GM21737 (cell line): ENCODE data around the gene RPS5.
"Not testable (repeated sequence)": the region's sequence is repeated elsewhere in the genome, so short reads cannot be mapped to it uniquely, and the experiment has no call there.

Experiments
- ATAC-seq: cut with Tn5 transposase; IDR thresholded peaks from one replicate; pipeline ENCODE4 v1.9.1; 2021; ENCODE audit warnings: mild to moderate bottlenecking, moderate library complexity; ENCODE audit not compliant: unreplicated experiment

The RPS5 gene

DNA sequence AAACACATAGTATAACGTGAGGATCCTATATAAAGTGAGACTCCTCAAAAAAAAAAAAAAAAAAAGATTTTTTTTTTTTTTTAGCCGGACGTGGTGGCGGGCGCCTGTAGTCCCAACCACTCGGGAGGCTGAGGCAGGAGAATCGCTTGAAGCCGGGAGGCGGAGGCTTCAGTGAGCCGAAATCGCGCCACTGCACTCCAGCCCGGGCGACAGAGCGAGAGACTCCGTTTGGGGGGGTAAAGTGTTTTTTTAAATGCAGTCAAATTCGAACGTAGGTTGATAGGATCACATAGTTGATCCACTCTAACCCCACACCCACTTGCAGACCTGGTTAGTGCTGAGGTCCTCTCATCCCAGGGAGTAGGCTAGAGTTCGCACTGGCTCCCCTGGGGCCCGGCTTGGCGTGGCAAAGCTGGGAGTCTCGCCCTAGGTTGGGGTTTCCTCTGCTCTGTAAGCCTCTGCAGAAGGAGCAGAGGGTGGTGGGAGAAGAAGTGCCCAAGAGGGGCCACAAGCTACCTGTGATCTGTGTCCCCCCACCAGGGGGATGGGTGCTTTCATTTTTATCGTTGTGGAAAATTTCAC lies 14.9 kb downstream of the RPS5 start:
- no peak for ATAC-seq

DNA sequence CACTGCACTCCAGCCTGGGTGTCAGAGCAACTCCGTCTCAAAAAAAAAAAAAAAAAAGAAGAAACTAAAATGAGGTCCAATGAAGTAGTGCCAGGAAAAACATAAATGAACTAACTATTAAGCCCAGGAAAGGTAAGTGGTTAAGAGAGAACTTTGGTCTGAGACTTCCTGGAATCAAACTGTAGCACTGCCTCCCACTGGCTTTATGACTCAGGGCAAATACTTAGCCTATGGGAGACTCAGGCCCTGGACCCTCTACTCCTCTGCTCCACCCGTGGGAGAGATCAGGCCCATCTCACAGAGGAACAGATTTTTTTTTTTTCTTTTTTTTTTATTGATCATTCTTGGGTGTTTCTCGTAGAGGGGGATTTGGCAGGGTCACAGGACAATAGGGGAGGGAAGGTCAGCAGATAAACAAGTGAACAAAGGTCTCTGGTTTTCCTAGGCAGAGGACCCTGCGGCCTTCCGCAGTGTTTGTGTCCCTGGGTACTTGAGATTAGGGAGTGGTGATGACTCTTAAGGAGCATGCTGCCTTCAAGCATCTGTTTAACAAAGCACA lies 16.9 kb downstream of the RPS5 start:
- ATAC-seq, result not testable (repeated sequence)

DNA sequence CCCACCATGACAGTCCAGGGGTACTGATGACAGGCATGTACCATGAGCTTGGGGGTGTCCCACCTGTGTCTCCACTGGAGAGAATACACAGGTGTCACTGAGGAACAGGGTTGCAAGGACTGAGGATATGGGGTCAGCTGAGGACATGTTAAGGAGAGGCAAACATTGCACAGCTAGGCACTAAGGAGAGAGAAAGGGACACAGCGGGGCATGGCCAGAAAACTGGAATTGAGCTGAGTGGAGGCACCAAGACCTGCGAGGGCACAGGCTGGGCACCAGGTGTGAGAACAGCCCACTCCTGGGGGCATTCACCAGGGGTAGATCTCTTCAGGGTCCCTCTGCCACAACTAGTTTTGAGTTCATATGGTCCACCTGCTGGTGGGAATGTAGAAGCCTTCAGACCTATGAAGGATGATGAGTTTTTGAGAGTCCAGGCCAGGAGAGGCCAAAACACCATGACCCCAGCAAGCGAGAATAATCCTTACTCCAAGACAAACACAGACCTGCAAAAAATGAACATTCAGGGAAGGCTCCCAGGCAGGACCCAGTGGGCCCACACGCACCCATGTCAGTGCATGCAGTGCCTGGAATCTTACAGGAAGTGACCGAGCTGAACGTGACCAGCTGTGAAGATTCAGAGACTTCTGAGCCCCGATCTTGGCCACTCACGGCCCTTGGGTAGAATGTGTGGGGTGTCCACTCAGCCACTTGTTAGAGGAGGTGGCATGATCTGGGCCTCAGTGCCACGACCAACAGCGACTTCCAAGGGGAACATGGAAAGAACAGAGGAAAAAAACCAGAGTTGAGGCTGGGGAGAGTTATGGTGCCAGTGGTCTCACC lies 20.0 kb downstream of the RPS5 start:
- no peak for ATAC-seq

DNA sequence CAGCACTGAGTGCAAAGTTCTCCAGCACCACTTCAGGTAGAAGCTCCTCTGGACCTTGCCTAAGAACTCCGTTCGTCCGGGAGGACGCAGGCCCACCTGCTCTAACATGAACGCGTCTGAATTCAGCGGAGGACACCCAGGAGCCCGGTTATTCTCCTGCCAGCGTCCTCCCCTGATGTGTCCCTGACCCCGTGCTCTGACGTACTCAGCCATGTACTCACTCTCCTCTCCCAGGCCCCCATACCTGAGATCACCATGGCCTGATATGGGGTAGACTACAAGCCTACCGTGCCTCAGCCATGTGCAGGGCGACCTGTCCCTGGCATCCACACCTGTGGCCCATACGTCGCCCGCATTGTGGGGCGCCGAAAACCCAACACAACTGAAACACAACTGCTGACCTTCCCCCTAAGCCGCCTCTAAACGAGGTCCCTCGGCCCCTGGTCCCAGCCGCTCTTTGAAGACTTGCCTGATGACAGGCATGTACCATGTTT lies 20.6 kb downstream of the RPS5 start:
- no peak for ATAC-seq

DNA sequence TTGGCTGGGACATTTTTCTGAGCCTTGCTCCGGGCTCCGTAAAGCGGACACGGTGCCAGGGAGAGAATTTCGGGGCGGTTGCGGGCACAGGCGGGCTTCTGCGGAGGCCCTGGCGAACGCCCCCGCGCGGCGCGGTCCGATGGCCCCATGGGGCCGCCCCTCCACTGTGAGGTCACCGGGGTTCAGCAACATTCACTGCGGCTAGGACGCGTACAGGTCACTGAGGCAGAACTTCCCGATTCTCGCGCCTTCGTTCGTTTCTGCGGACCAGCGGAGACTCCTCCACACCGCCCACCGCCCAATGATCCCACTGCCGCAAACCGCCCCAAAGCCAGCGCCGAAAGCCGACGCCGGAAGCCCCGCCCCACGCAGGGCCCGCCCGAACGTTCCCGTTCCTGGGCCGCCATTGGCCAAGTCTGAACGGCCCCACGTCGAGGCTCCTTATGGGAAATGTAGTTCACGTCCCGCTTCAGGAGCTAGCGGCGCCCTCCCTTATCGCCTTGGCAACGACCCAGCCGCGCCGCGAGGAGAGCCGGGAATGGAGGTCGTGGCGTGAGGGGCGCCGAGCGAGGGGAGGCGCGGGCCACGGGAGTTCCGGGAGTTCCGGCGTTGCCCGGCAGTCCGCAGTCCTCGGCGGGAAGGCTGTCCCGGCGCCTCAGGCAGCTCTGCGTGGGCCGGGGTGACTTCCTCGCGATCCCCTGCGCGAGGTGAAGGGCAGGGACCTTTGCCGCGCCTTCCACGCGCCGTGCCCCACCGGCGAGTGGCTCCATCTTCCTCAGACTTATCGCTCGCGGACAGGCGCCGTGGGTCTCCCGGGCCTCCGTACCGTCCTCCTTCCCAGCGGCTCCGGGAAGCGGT lies 21.3 kb downstream of the RPS5 start, which contains the start of gene ZNF584:
ZNF584 (plus strand) TSS at position 498 of the 858 bp plus-strand sequence. CDS start 499 bp downstream, outside the sequence.
- ATAC-seq, result peak; percentile 90

DNA sequence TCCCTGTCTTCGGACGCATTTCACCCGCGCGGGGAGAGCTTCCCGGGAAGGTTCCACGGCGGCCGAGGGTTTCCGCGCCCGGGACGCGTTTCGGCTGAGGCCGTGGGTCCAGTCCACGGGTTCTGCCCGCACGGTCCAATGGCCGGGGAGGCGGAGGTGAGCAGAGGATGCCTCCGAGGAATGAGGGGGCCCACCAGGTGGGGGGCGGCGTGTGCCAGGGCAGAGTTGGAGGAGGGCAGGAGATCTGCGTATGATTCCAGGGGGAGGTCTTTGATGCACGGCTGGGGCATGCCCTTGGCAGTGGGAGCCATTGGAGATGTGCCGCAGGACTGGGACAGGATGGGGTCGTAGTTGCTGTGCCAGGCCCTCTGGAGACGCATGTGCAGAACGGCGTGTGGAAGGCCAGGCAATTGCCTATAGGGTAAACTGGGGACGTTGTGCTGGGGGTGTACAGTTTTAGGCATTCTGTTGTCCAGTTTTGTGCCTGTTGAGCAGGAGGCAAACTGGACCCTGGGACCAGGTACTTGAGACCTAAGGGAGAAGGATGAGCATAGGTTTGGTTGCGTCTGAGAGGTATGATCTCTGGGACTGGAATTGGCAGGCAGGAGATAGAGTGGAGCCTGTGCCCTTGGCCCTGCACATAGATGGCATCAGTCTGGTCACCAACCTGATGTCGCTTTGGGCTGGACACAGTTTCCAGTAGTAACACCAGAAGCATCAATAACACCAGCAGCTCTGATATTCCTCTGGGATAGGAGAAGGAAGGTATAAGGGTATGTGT lies 22.1 kb downstream of the RPS5 start:
- peak; percentile 18 for ATAC-seq

DNA sequence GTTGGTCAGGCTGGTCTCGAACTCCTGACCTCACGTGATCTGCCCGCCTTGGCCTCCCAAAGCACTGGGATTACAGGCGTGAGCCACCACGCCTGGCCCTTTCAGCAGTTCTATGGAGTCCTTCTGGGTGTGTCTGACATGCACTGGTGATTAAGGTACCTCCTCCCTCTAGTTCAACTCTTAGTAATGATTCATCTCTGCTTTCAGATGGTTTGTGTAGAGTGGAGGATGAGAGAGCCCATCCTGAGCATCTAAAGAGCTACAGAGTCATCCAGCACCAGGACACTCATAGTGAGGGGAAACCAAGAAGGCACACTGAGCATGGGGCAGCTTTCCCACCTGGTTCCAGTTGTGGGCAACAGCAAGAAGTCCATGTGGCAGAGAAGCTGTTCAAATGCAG lies 29.5 kb downstream of the RPS5 start:
- no peak for ATAC-seq

DNA sequence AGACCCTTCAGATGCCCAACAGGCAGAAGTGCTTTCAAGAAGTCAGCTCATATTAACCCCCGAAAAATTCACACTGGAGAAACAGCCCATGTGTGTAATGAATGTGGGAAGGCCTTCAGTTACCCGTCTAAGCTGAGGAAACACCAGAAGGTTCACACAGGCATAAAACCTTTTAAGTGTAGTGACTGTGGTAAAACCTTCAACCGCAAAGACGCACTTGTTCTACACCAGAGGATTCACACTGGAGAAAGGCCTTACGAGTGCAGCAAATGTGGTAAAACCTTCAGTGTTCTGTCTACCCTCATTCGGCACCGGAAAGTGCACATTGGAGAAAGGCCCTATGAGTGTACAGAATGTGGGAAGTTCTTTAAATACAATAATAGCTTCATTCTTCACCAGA lies 30.0 kb downstream of the RPS5 start:
- ATAC-seq, result no peak

DNA sequence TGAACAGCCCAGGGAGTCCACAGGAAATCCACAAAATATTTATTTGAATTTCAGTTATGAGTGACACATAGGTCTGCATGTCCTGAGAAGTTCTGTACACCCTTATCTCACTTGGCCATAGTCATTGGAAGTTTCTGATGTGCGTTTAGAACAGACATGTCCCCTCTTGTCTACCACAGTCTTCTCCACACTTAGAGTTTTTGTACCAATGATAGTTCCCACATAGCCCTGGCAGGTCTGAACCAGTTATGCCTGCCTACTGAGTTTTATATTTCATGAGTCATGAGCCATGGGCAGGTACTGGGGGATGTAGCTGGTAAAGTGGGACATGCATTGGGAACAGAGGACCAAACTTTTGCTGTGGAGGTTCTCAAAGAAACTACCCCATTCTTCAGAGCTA lies 41.5 kb downstream of the RPS5 start:
- ATAC-seq, result no peak

DNA sequence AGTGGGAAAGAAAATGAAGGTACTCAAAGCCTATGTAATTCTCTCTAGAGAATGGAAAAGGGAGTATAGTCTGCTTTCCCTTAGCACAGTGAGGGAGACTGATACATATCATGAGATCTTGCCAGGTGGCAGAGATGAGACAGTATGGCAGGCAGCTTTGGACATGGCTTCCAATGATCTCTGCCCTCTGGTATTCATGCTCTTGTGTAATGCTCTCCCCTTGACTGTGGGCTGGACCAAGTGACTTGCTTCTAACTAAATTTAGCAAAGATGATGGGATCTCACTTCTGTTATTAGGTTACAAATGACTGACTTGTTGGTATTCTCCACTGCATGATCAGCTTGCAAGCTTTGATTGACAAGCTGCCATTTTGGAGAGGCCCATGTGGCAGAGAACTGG lies 42.7 kb downstream of the RPS5 start:
- ATAC-seq, result no peak

DNA sequence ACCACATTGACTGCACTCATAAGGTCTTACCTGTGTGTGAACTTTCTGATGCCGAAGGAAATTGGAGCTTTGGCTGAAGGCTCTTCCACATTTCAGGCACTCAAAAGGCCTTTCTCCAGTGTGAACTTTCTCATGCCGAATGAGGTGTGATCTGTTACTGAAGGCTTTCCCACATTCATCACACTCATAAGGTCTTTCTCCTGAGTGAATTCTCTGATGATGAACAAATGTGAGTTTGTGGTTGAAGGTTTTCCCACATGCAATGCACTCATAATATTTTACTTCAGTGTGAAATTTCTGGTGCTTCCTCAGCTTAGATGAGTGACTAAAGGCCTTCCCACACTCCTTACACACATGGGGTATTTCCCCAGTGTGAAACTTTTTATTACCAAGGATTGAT lies 47.1 kb downstream of the RPS5 start:
- no peak for ATAC-seq

DNA sequence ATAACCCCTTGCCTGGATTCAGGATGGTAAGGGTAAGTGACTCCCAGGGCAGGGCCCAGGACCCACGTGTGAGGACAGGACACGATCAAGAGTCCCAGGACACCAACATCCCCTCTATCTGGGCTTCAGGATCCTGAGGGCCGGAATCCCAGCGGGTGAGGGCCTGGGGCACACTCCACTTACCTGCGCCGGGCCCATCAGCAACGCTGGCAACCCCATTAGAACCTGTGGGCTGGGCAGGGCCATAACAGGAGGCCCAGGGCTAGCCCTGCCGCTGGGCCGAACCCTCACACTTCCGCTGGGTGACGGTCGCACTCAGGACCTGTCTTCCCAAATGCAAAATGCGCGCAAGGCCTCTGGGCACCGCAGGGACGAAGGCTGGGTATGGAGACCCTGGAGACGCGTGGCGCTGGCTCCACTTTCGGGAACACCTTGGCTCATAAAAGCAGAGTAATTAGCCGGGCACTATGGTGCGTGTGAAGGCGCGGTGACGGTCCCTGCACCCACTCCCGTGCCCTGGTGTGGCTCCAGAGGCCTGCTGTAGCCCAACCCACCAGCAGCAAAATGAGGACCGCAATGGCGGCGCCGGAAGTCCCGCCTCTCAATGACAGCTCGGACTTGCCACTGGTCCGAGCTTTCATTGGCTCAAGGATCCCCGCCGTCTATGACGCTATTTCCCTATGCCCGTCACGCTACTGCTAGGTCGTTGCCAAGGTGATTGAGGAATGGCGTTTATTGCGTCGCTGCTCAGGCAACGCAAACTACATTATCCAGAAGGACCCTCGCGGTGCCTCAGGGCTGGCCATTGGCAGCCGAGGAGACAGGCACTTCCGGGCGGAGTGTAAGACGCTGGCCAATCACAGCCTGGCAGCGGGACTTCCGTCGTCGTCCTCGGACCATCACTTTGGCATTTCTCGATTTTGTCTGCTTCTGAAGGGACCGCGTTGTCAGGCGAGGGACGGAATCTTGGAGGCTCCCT lies 52.8 kb downstream of the RPS5 start, which contains the start of gene ZNF132:
ZNF132 (minus strand) TSS at position 578 of the 979 bp plus-strand sequence; CDS start at position 246, 332 bp downstream.
- ATAC-seq, result peak; percentile 93

DNA sequence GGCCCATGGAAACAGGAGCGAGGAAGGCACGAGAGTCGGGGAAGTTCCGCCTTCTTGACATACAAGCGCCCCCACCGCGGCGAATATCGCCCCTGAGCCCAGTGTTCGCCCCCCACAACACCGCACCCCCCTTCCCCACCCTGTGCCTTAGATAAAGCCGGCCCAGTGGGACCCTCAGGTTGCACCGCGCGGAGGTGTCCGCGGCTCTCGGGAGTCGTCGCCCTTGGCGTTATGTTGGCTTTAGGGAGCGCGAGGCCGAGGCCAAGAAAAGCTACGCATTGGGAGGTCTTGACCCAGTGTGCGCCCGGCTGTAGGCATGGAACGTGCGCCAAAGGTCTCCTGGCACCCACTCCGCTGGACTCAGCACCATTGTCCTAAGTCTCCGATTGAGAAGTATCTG lies 53.5 kb downstream of the RPS5 start:
- ATAC-seq, result no peak

DNA sequence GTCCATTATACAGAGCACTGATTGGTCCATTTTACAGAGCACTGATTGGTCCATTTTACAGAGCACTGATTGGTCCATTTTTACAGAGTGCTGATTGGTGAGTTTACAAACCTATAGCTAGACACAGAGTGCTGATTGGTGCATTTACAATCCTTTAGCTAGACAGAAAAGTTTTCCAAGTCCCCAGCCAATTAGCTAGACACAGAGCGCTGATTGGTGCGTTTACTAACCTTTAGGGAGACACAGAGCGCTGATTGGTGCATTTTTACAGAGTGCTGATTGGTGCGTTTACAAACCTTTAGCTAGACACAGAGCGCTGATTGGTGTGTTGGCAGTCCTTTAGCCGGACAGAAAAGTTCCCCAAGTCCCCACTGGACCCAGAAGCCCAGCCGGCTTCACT lies 55.9 kb downstream of the RPS5 start:
- ATAC-seq, result not testable (repeated sequence)
